ENCODE results near the gene SHISA6. TPM values are rescaled to one million over a fixed set of nuclear protein-coding genes. Genes with fewer than 3 reads are reported as not detected.

Gene SHISA6
- total RNA-seq, 2 donors from 2014 or later = 6.7 to 14.4 TPM

- DNase-seq = peak; percentile 100
- no peak within 1 kb of the TSS for H3K27ac Mint-ChIP-seq
Measured at GRCh38 chr17:11598274-11599221, 357.5 kb downstream of the SHISA6 start, which contains the start of gene DNAH9. Gene DNAH9, plus strand, starts transcription at chr17:11598470. Its CDS starts 29 bp downstream, at chr17:11598499.

GRCh38 chr17:11601661-11602060, 360.6 kb downstream of the SHISA6 start:
- Mint-ChIP-seq H3K36me3 (ENCODE audit: low read depth) (no peaks in the 10 kb centered on the region), H3K9me3 (no peaks in the 10 kb centered on the region), H3K27ac (no peak overlapping the region)

More at GRCh38 chr17:11598274-11599221, 357.5 kb downstream of the SHISA6 start, which contains the start of gene DNAH9:
- Histone ChIP-seq H3K4me3 (ENCODE audit: low read length) (peak within 1 kb of the TSS; percentile 86), H3K27me3 (ENCODE audit: control insufficient read depth, insufficient read depth, low read length, poor library complexity, severe bottlenecking) (peaks cover 40% of the 10 kb centered on the region), H3K4me1 (ENCODE audit: control insufficient read depth, insufficient read depth, low read length) (no peaks in the 10 kb centered on the region), H3K9ac (ENCODE audit: extremely low read depth, low read length, poor library complexity, severe bottlenecking) (peak within 1 kb of the TSS; percentile 83), H3K9me3 (ENCODE audit: control insufficient read depth, low read length) (no peaks in the 10 kb centered on the region), H3K27ac (ENCODE audit: low read depth, low read length) (peak within 1 kb of the TSS; percentile 89), H3K36me3 (ENCODE audit: control insufficient read depth, insufficient read depth, low read length) (no peaks in the 10 kb centered on the region)
- Mint-ChIP-seq H3K36me3 (ENCODE audit: low read depth) (no peaks in the 10 kb centered on the region), H3K9me3 (no peaks in the 10 kb centered on the region), H3K27me3 (ENCODE audit: insufficient read depth) (peaks cover 34% of the 10 kb centered on the region), H3K4me3 (peak within 1 kb of the TSS; percentile 53), H3K4me1 (peaks cover 8% of the 10 kb centered on the region)
- TF ChIP-seq CTCF (conservative IDR thresholded peaks at IDR 0.05) = no peak
- WGBS, 2 experiments (ENCODE audit: insufficient coverage in 1 of 2, insufficient read length in 1 of 2) = 0 to 1% methylated on average over 22 to 84 of the region's 84 CpGs

GRCh38 chr17:11608396-11608795, 367.4 kb downstream of the SHISA6 start:
- H3K27ac Mint-ChIP-seq = peak overlapping the region; percentile 56
- Histone ChIP-seq H3K27me3 (ENCODE audit: control insufficient read depth, insufficient read depth, low read length, poor library complexity, severe bottlenecking) (no peaks in the 10 kb centered on the region), H3K9ac (ENCODE audit: extremely low read depth, low read length, poor library complexity, severe bottlenecking) (no peak overlapping the region), H3K9me3 (ENCODE audit: control insufficient read depth, low read length) (no peaks in the 10 kb centered on the region), H3K4me1 (ENCODE audit: control insufficient read depth, insufficient read depth, low read length) (no peaks in the 10 kb centered on the region), H3K27ac (ENCODE audit: low read depth, low read length) (peak overlapping the region; percentile 54), H3K4me3 (ENCODE audit: low read length) (no peak overlapping the region), H3K36me3 (ENCODE audit: control insufficient read depth, insufficient read depth, low read length) (no peaks in the 10 kb centered on the region)
- H3K36me3 Mint-ChIP-seq (ENCODE audit: low read depth) = no peaks in the 10 kb centered on the region
- H3K9me3 Mint-ChIP-seq = no peaks in the 10 kb centered on the region
- H3K4me1 Mint-ChIP-seq = peaks cover 11% of the 10 kb centered on the region
- no peaks in the 10 kb centered on the region for H3K27me3 Mint-ChIP-seq (ENCODE audit: insufficient read depth)
- 87 to 88% methylated on average over 4 to 6 of the region's 6 CpGs for WGBS, 2 experiments (ENCODE audit: insufficient coverage in 1 of 2, insufficient read length in 1 of 2)
- H3K4me3 Mint-ChIP-seq = no peak overlapping the region
- no peak for DNase-seq
- no peak for TF ChIP-seq CTCF (conservative IDR thresholded peaks at IDR 0.05)

More at GRCh38 chr17:11601661-11602060, 360.6 kb downstream of the SHISA6 start:
- Histone ChIP-seq H3K4me1 (ENCODE audit: control insufficient read depth, insufficient read depth, low read length) (no peaks in the 10 kb centered on the region), H3K27me3 (ENCODE audit: control insufficient read depth, insufficient read depth, low read length, poor library complexity, severe bottlenecking) (peaks cover 12% of the 10 kb centered on the region), H3K9me3 (ENCODE audit: control insufficient read depth, low read length) (no peaks in the 10 kb centered on the region), H3K36me3 (ENCODE audit: control insufficient read depth, insufficient read depth, low read length) (no peaks in the 10 kb centered on the region), H3K27ac (ENCODE audit: low read depth, low read length) (no peak overlapping the region), H3K4me3 (ENCODE audit: low read length) (no peak overlapping the region), H3K9ac (ENCODE audit: extremely low read depth, low read length, poor library complexity, severe bottlenecking) (no peak overlapping the region)
- H3K4me1 Mint-ChIP-seq = peaks cover 8% of the 10 kb centered on the region
- DNase-seq = no peak
- WGBS, 2 experiments (ENCODE audit: insufficient coverage in 1 of 2, insufficient read length in 1 of 2) = 86 to 100% methylated on average over 1 to 5 of the region's 5 CpGs
- H3K4me3 Mint-ChIP-seq = no peak overlapping the region
- no peak for TF ChIP-seq CTCF (conservative IDR thresholded peaks at IDR 0.05)
- peaks cover 13% of the 10 kb centered on the region for H3K27me3 Mint-ChIP-seq (ENCODE audit: insufficient read depth)

Data from endodermal cell (in vitro differentiated cells).